CD8-positive, alpha-beta memory T cell (primary cell): ENCODE results near the gene MS4A5. TPM values are rescaled to one million over a fixed set of nuclear protein-coding genes. Genes with fewer than 3 reads are reported as not detected.
"Not testable (repeated sequence)": the region's sequence is repeated elsewhere in the genome, so short reads cannot be mapped to it uniquely, and the experiment has no call there.

Experiments used
- CTCF ChIA-PET: fragments of 350-600 bp; sonication (Branson Sonifier 250); formaldehyde crosslinking; loops from one replicate; lab custom pipeline; 2021; ENCODE audit warnings: antibody characterized with exemption; lab: Charles Lee
- POLR2A ChIA-PET: fragments of 350-600 bp; sonication (Branson Sonifier 250); formaldehyde crosslinking; loops from one replicate; lab custom pipeline; 2021; ENCODE audit warnings: antibody characterized with exemption; lab: Charles Lee
- DNase-seq, 5 donors: peaks; one replicate each; pipeline versions ENCODE4 v3.0.0 to v3.0.0-alpha.2; 2020 to 2022; ENCODE audit warnings: mixed read lengths in 1 of 5
- H3K27ac ChIP-seq: one replicate; pipeline ENCODE4 v1.7.0; 2013; ENCODE audit warnings: low read depth, mild to moderate bottlenecking, low read length, moderate library complexity
- H3K27me3 ChIP-seq: 2 replicates; pipeline ENCODE4 v1.7.0; 2013; ENCODE audit warnings: low read length, mild to moderate bottlenecking; ENCODE audit not compliant: insufficient read depth, poor library complexity, severe bottlenecking
- H3K36me3 ChIP-seq: 2 replicates; pipeline ENCODE4 v1.7.0; 2013; ENCODE audit warnings: mild to moderate bottlenecking, low read length, moderate library complexity; ENCODE audit not compliant: insufficient read depth
- H3K4me1 ChIP-seq: 2 replicates; pipeline ENCODE4 v1.7.0; 2013; ENCODE audit warnings: mild to moderate bottlenecking, low read length, moderate library complexity; ENCODE audit not compliant: insufficient read depth
- H3K4me3 ChIP-seq: 2 replicates; pipeline ENCODE4 v1.7.0; 2013; ENCODE audit warnings: mild to moderate bottlenecking, low read length
- H3K9me3 ChIP-seq: 2 replicates; pipeline ENCODE4 v1.7.0; 2013; ENCODE audit warnings: mild to moderate bottlenecking, low read length
- H3K27ac Mint-ChIP-seq, 8 donors: one replicate each; pipeline ENCODE4 v1.8.0; 2020 to 2021; ENCODE audit warnings: mixed read lengths in 8 of 8, mild to moderate bottlenecking in 6 of 8, inconsistent platforms in 3 of 8, moderate library complexity in 3 of 8
- H3K27me3 Mint-ChIP-seq, 2 donors: one replicate each; pipeline ENCODE4 v1.8.0; 2020 to 2021; ENCODE audit warnings: mixed read lengths in 2 of 2, mild to moderate bottlenecking in 1 of 2, moderate library complexity in 1 of 2
- H3K36me3 Mint-ChIP-seq, 3 donors: one replicate each; pipeline ENCODE4 v1.8.0; 2020 to 2021; ENCODE audit warnings: mixed read lengths in 3 of 3, inconsistent platforms in 1 of 3, mild to moderate bottlenecking in 1 of 3
- H3K4me1 Mint-ChIP-seq, 3 donors: one replicate each; pipeline ENCODE4 v1.8.0; 2020 to 2021; ENCODE audit warnings: mixed read lengths in 3 of 3, inconsistent platforms in 1 of 3, mild to moderate bottlenecking in 1 of 3
- H3K4me3 Mint-ChIP-seq, 7 donors: one replicate each; pipeline ENCODE4 v1.8.0; 2020 to 2021; ENCODE audit warnings: mixed read lengths in 7 of 7, mild to moderate bottlenecking in 6 of 7, moderate library complexity in 4 of 7, inconsistent platforms in 2 of 7
- H3K9me3 Mint-ChIP-seq, 5 donors: one replicate each; pipeline ENCODE4 v1.8.0; 2020 to 2022; ENCODE audit warnings: mixed read lengths in 5 of 5, mild to moderate bottlenecking in 3 of 5, moderate library complexity in 2 of 5, inconsistent platforms in 1 of 5
- polyA plus RNA-seq: library from polyadenylated mRNA; unstranded; fragments of 300-500 nt; fragmentation: Illumina TruSeq; gene quantifications from one replicate; pipeline ENCODE4 v1.2.3, GENCODE V29; 2021
- total RNA-seq, 2 experiments: library from RNA; stranded (reverse); gene quantifications; one replicate each; pipeline ENCODE4 v1.2.3, GENCODE V29; 2021

The MS4A5 gene
- total and polyA plus RNA-seq, 3 experiments from 2014 or later = not detected

GRCh38 chr11:60420015-60420414 is 9.4 kb upstream of the MS4A5 start:
- Histone ChIP-seq H3K4me3 (no peak overlapping the region), H3K9me3 (no peaks in the 10 kb centered on the region), H3K4me1 (no peaks in the 10 kb centered on the region), H3K27ac (no peak overlapping the region), H3K36me3 (no peaks in the 10 kb centered on the region), H3K27me3 (peaks cover 2% of the 10 kb centered on the region)
- H3K9me3 Mint-ChIP-seq = peaks cover 0 to 3% (median 0%) of the 10 kb centered on the region in 5 donors
- no peak overlapping the region for H3K4me3 Mint-ChIP-seq
- no peaks in the 10 kb centered on the region for H3K4me1 Mint-ChIP-seq
- peaks cover 12 to 45% of the 10 kb centered on the region in 2 donors for H3K27me3 Mint-ChIP-seq
- ChIA-PET CTCF (no interaction called here), POLR2A (no interaction called here)
- no peak for DNase-seq
- H3K27ac Mint-ChIP-seq = no peak overlapping the region
- H3K36me3 Mint-ChIP-seq = no peaks in the 10 kb centered on the region

- POLR2A ChIA-PET = no interaction called here
- no peak overlapping the region for H3K27ac Mint-ChIP-seq
- CTCF ChIA-PET = no interaction called here
Measured at GRCh38 chr11:60422609-60423008, 6.8 kb upstream of the MS4A5 start.

GRCh38 chr11:60428517-60428916 is 855 bp upstream of the MS4A5 start:
- Mint-ChIP-seq H3K4me3 (no peak overlapping the region), H3K4me1 (no peaks in the 10 kb centered on the region), H3K36me3 (peaks cover 0 to 2% (median 0%) of the 10 kb centered on the region in 3 donors), H3K9me3 (no peaks in the 10 kb centered on the region), H3K27me3 (peaks cover 22 to 65% of the 10 kb centered on the region in 2 donors), H3K27ac (no peak overlapping the region)
- ChIA-PET POLR2A (no interaction called here), CTCF (no interaction called here)
- no peaks in the 10 kb centered on the region for H3K27me3 ChIP-seq
- no peaks in the 10 kb centered on the region for H3K4me1 ChIP-seq
- no peaks in the 10 kb centered on the region for H3K9me3 ChIP-seq
- no peak overlapping the region for H3K27ac ChIP-seq
- H3K4me3 ChIP-seq = no peak overlapping the region
- no peak for DNase-seq
- H3K36me3 ChIP-seq = no peaks in the 10 kb centered on the region

More at GRCh38 chr11:60422609-60423008, 6.8 kb upstream of the MS4A5 start:
- H3K27me3 Mint-ChIP-seq = peaks cover 11 to 39% of the 10 kb centered on the region in 2 donors
- H3K4me3 Mint-ChIP-seq = no peak overlapping the region
- Histone ChIP-seq H3K27me3 (no peaks in the 10 kb centered on the region), H3K4me1 (no peaks in the 10 kb centered on the region), H3K36me3 (no peaks in the 10 kb centered on the region), H3K9me3 (no peaks in the 10 kb centered on the region), H3K4me3 (no peak overlapping the region), H3K27ac (no peak overlapping the region)
- H3K36me3 Mint-ChIP-seq = no peaks in the 10 kb centered on the region
- H3K9me3 Mint-ChIP-seq = peaks cover 0 to 3% (median 0%) of the 10 kb centered on the region in 5 donors
- no peak for DNase-seq
- H3K4me1 Mint-ChIP-seq = no peaks in the 10 kb centered on the region

- Histone ChIP-seq H3K4me1 (no peaks in the 10 kb centered on the region), H3K27me3 (peaks cover 7% of the 10 kb centered on the region), H3K9me3 (no peaks in the 10 kb centered on the region), H3K4me3 (no peak overlapping the region), H3K36me3 (no peaks in the 10 kb centered on the region), H3K27ac (no peak overlapping the region)
- no peak overlapping the region for H3K4me3 Mint-ChIP-seq
- H3K9me3 Mint-ChIP-seq = no peaks in the 10 kb centered on the region
- DNase-seq = no peak
- ChIA-PET CTCF (no interaction called here), POLR2A (no interaction called here)
- peaks cover 18 to 51% of the 10 kb centered on the region in 2 donors for H3K27me3 Mint-ChIP-seq
- no peaks in the 10 kb centered on the region for H3K4me1 Mint-ChIP-seq
- H3K36me3 Mint-ChIP-seq = peaks cover 0 to 2% (median 0%) of the 10 kb centered on the region in 3 donors
- H3K27ac Mint-ChIP-seq = no peak overlapping the region
Measured at GRCh38 chr11:60431251-60431650, 1.9 kb downstream of the MS4A5 start.

GRCh38 chr11:60433401-60433800 is 4.0 kb downstream of the MS4A5 start:
- H3K9me3 ChIP-seq = no peaks in the 10 kb centered on the region
- H3K4me1 ChIP-seq = no peaks in the 10 kb centered on the region
- ChIA-PET POLR2A (no interaction called here), CTCF (interaction anchor here (1.1 kb wide), 1 partner anchor 23 kb away, joined by 4 read pairs; the partner anchor contains the start of gene MS4A1)
- no peak overlapping the region for H3K27ac ChIP-seq
- Mint-ChIP-seq H3K27ac (no peak overlapping the region), H3K27me3 (peaks cover 14 to 36% of the 10 kb centered on the region in 2 donors), H3K4me1 (no peaks in the 10 kb centered on the region), H3K36me3 (peaks cover 0 to 2% (median 0%) of the 10 kb centered on the region in 3 donors), H3K4me3 (no peak overlapping the region), H3K9me3 (no peaks in the 10 kb centered on the region)
- DNase-seq = no peak
- H3K4me3 ChIP-seq = no peak overlapping the region
- no peaks in the 10 kb centered on the region for H3K36me3 ChIP-seq
- peaks cover 7% of the 10 kb centered on the region for H3K27me3 ChIP-seq

GRCh38 chr11:60447070-60447469 is 17.7 kb downstream of the MS4A5 start:
- no peak for DNase-seq
- no peaks in the 10 kb centered on the region for H3K9me3 Mint-ChIP-seq
- Histone ChIP-seq H3K27me3 (no peaks in the 10 kb centered on the region), H3K4me1 (peaks cover 12% of the 10 kb centered on the region), H3K36me3 (no peaks in the 10 kb centered on the region), H3K27ac (no peak overlapping the region), H3K4me3 (peak overlapping the region; percentile 44), H3K9me3 (no peaks in the 10 kb centered on the region)
- H3K4me3 Mint-ChIP-seq = peak overlapping the region in 3 of 7 donors; percentile 84 to 94 (median 89)
- peaks cover 0 to 2% of the 10 kb centered on the region in 2 donors for H3K27me3 Mint-ChIP-seq
- peaks cover 16 to 27% (median 25%) of the 10 kb centered on the region in 3 donors for H3K4me1 Mint-ChIP-seq
- peak overlapping the region in 5 of 8 donors; percentile 70 to 91 (median 89) for H3K27ac Mint-ChIP-seq
- no peaks in the 10 kb centered on the region for H3K36me3 Mint-ChIP-seq
- ChIA-PET POLR2A (no interaction called here), CTCF (no interaction called here)

- Histone ChIP-seq H3K4me1 (peaks cover 12% of the 10 kb centered on the region), H3K27me3 (no peaks in the 10 kb centered on the region), H3K9me3 (no peaks in the 10 kb centered on the region), H3K4me3 (no peak overlapping the region), H3K36me3 (no peaks in the 10 kb centered on the region), H3K27ac (no peak overlapping the region)
- CTCF ChIA-PET = no interaction called here
- Mint-ChIP-seq H3K4me3 (no peak overlapping the region), H3K9me3 (no peaks in the 10 kb centered on the region), H3K4me1 (peaks cover 16 to 27% (median 21%) of the 10 kb centered on the region in 3 donors), H3K27ac (peak overlapping the region in 2 of 8 donors; percentile 5 to 24), H3K36me3 (no peaks in the 10 kb centered on the region), H3K27me3 (peaks cover 0 to 2% of the 10 kb centered on the region in 2 donors)
- POLR2A ChIA-PET = no interaction called here
- no peak for DNase-seq
Measured at GRCh38 chr11:60447846-60448245, 18.5 kb downstream of the MS4A5 start.

- H3K4me3 Mint-ChIP-seq, POLR2A ChIA-PET, H3K9me3 Mint-ChIP-seq, H3K4me1 ChIP-seq, H3K4me3 ChIP-seq, H3K27me3 Mint-ChIP-seq, H3K36me3 Mint-ChIP-seq, CTCF ChIA-PET, DNase-seq, H3K9me3 ChIP-seq, H3K27ac ChIP-seq, H3K27ac Mint-ChIP-seq, H3K27me3 ChIP-seq, H3K36me3 ChIP-seq: not testable (repeated sequence)
- H3K4me1 Mint-ChIP-seq = peaks cover 26 to 33% (median 33%) of the 10 kb centered on the region in 3 donors
Measured at GRCh38 chr11:60451185-60451584, 21.8 kb downstream of the MS4A5 start.
